IPS DF 4.7 (cell line): Measurements from ENCODE around the gene TAF13.

Experiments
- DNase-seq: peaks from one replicate; pipeline ENCODE4 v3.0.0-alpha.2; 2013; ENCODE audit warnings: low spot score; ENCODE audit errors: extremely low read depth

Gene TAF13, protein sequence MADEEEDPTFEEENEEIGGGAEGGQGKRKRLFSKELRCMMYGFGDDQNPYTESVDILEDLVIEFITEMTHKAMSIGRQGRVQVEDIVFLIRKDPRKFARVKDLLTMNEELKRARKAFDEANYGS

DNA sequence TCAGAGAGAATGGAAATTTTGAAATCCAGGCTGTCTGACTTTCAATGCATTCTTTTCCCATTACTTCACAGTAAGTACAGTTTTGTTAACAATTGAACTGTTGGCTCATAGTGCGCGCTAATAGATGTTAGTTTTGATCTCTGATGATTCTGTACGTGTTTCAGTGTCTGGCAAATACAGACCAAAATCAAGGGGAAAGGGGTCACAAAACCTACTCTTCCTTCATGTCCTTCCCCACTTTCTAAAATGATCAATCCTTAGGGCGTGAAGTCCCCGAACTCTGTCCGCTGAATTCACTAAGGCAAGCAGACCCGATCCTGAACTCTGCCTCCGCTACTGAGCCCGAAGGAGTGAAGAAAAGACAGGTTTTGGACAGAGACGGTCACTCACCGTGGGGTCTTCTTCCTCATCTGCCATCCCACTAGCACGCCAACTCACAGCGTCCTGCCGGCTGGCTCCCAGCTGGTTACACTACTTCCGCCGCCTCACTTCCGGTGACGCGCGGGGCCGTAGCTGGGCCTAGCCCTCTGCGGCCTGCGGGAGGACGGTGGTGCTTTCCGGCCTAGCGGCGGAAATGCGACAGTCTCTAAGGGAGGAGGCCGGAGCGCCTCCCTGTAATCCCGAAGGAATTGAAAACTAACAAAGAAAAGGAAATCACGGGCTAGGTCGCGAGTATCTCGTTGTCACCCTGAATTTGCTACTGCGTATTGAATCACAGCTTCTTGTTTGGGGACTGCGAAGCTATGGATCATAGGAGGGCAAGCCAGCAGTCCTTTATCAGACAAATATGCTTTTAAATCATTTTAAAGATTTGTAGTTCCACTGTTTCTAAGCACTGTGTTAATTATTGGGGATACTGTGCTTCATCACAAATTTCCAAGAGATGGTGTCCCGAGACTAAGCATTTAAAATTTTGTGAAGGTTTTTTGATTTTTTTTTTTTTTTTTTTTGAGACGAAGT, at the start of gene TAF13:
TAF13 (minus strand) TSS at position 473 of the 960 bp plus-strand sequence; CDS start at position 417, 56 bp downstream.
- DNase-seq = peak; percentile 90

DNA sequence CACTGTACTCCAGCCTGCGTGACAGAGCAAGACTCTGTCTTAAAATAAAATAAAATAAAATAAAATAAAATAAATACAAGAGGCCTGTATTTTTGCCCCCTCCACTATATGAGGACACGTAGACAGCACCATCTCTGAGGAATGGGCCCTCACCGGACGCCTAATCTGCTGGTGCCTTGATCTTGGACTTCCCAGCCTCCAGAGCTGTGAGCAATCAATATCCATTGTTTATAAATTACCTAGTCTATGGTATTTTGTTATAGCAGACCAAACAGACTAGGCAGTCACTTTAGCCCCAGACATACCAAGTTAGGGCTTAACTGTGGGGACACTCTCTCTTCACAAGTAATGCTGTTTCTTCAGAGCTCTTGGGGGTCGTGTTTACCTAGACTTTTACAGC, 44.6 kb upstream of the TAF13 start:
- no peak for DNase-seq

DNA sequence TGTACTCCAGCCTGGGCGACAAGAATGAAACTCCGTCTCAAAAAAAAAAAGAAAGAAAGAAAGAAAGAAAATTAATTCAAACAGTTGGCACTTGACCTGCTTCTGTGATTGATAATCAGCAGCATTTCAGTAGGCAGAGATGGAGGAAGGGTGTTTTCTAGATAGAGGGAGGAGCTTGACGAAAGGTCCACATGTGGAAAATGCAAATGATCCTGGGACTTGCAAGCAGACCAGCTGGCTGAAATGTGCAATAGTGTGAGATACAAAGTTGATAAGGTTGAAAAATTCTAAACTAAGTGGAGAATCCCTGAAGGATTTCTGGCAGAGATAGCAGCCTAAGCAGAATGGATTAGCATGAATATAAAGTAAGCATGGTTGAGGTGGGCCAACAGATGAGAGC, 42.3 kb upstream of the TAF13 start:
- DNase-seq = no peak

DNA sequence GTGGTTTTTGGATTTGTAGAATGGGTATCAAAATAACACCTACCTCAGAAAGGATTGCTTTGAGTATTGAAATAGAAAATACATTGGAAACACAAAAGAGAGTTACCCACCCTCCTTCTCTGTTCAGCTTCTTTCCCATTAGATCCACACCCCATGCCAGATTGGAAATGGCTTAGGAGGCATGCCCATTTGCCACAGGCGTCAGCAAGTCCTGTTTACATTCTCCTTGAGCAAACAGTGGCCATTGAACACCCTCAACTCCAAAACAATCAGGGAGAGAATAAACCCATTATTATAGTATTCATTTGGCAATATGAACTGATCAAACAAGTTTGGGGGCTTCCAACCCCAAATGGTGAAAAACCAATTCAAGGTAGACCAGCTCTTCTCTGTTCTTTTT, 40.5 kb upstream of the TAF13 start:
- no peak for DNase-seq

DNA sequence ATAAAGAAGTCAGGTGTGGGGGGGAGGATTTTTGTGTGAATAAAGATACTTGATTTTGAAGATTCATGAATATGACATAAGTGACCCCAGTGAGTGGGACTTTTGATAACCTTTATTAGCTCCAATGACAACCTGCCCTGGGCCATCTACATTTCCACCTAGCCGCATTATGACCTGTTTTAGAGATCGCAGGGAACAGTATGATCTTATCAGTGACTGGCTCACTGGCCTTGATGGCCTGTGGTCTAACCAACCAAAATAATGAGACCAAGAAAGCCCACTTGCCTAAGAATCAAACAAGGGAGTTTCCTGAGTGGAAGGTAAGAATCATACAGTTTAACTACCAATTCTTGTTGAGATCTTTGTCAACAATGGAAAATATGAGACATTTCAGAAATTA, 39.9 kb upstream of the TAF13 start:
- DNase-seq = no peak

DNA sequence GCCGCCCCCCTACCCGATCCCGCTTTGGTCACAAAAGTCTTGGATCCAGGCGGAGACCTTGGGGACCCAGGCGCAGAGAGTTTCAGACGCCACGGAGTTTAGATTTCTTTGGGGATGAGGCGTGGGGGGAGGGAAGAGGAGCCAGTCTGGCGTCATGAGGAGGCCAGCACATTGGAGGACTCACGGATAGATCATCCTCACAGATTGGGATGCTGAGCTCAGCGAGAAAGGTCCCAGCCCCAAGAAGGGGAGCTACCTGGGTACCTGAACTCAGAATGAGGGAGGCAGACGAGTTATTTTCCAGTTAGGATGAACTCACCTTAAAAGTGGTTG, 38.5 kb upstream of the TAF13 start:
- DNase-seq = no peak

DNA sequence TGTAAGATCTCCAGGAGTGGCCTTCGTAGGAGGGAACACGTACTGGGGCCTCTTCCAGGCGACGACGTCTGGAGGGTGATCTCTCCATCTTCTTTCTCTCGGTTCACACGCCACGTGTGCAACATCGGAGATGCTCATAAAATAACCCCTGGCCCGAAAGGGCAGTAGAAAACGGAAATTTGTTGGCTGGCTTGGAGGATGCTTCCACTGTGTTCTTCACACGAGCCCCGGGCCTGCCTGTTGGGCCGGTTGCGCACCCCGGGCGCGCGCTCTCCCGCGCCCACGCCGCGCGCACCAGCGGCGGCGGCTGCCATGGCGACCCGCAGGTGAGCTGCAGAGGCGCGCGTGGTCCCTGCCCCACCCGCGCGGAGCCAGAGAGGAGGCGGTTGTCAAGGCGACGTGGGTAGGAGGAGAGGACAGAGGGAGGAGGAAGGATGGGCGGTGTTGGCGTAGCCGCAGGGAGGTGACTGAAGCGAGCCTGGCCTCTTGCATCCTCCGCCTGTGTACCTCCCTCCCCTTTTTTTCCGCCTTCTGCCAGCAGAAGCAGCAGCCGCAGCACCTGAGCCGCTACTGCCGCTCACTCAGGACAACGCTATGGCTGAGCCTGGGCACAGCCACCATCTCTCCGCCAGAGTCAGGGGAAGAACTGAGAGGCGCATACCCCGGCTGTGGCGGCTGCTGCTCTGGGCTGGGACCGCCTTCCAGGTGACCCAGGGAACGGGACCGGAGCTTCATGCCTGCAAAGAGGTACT, 38.0 kb upstream of the TAF13 start, which contains the start of gene ELAPOR1:
ELAPOR1 (plus strand) TSS at position 526 of the 752 bp plus-strand sequence; CDS start at position 595, 69 bp downstream.
- no peak for DNase-seq

DNA sequence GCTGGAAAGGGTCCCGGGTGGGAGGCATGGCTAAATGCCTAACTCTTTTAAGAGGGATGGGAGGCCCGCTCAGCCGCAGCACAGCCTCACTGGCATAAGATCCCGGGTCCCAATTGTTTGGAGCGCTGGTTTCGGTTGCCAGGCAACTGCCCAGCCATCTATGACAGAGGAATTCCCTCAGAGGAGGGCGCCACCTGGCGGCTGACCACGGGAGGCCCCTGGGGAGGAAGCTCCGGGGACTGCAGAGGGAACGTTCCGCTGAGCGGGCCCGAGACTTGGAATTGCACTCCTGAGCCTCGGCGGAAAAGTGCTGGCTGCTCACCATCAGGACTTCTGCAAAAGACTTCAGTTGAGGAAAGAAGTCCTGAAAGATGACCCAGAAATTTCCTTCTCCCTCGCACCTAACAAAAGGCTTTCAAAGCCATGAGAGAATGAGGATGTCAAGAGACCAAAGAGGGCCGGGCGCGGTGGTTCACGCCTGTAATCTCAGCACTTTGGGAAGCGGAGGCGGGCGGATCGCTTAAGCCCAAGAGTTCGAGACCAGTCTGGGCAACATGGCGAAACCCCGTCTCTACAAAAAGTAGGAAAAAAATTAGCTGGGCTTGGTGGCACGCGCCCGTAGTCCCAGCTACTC, 37.0 kb upstream of the TAF13 start:
- DNase-seq = peak; percentile 91

DNA sequence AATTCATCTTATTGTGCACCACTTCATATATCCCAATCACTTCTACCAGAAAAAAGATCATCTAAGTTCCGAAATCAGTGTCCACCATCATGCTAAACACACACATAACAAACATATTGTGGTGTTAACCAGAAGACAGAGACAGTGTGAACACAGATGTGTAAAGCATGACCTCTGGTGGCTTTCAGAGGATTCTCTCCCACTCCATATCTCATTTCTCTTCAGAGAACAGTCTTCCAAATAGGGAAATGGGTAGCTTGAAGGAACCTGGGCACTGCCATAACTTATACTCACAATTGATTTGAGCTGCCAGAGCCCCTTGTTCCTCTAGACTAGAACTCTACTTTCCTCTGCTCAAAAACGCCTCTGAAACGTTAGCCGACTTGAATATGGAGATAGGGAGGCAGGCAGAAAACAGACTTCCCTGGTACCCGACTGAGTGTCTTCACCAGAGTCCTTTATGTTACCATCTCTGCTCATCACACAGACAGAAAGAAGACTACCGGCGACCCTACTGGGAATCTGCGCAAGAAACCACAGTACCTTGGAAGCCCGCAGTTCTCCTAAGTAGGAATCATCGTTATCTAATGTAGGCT, 36.4 kb upstream of the TAF13 start:
- no peak for DNase-seq

DNA sequence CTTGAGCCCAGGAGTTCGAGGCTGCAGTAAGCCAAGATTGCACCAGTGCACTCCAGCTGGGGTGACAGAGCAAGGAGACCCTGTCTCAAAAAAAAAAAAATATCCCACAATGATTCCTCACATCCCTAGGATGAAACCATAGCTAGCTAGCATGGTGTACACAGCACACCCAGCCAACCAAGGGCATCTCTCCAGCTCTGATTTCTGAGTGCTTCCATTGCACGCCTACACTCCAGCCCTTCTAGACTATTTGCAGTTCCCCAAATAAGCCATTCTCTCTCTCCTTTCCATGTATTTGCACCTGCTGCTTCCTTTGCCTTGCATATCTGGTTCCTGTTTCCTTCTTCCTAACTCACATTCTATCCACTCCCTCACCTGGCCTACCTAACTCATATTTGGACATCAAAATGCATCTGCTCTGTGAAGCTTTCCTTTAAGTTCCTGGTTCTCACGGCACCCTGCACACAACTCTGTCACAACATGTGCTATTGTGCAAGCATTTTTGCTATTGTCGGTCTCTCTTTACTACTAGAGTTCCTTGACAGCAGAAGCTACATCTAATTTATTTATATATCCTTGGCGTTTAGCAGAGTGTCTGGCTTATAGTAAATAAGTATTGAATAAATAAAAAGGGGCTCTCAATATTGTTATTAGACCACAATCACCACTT, 35.7 kb upstream of the TAF13 start:
- no peak for DNase-seq

DNA sequence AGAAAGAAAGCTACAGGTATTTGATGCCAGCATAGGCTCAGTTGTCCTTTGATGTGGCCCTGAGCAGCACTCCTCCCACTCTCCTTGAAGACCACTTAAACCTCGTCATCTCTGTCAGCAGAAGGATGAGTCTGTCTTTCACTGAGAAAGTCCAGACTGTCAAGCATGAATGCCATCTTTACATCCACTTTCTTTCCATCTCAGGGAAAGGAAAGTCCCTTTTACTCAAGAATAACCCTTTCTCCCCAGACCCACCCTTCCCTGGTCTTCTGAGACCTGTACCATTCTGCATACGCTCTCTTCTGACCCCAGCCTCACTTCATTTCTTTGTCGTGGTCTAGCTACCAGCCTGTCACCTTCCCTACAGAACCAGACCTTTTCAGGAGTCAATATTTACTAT, 34.1 kb upstream of the TAF13 start:
- no peak for DNase-seq

DNA sequence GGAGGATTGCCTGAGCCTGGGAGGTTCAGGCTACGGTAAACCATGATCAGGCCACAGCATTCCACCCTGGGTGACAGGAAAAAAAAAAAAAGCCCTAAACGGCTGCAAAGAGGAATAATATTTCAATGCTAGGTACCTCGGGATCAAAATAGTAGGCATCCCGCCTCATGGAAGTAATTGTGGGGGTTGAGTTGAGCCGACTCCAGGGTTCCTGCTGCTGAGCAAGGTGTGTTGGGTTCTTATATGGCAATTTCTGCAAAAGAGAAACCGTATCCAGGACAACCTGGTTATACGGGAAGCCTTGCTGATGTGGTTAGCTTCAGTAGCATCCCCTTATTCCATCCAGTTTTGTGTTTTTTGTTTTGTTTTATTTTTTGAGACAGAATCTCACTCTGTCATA, 32.0 kb upstream of the TAF13 start:
- no peak for DNase-seq

DNA sequence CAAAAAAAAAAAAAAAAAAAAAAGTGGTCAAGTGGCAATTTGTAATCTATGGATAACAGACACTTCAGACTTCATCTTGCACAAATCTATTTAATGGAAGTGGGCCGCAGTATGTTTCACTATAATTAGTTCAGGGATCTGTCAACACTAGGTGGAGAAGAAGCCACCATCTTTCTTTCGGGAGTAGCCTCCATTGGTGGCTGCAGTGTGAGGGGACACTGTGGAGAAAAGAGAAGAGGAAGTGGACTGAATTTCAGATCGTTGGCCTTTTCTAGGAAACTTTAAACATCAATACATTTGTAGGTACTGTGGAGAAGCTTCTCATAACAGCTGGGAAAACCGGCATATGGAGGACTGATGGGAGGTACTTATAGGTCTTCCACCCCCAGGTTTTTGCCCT, 30.1 kb upstream of the TAF13 start:
- no peak for DNase-seq

DNA sequence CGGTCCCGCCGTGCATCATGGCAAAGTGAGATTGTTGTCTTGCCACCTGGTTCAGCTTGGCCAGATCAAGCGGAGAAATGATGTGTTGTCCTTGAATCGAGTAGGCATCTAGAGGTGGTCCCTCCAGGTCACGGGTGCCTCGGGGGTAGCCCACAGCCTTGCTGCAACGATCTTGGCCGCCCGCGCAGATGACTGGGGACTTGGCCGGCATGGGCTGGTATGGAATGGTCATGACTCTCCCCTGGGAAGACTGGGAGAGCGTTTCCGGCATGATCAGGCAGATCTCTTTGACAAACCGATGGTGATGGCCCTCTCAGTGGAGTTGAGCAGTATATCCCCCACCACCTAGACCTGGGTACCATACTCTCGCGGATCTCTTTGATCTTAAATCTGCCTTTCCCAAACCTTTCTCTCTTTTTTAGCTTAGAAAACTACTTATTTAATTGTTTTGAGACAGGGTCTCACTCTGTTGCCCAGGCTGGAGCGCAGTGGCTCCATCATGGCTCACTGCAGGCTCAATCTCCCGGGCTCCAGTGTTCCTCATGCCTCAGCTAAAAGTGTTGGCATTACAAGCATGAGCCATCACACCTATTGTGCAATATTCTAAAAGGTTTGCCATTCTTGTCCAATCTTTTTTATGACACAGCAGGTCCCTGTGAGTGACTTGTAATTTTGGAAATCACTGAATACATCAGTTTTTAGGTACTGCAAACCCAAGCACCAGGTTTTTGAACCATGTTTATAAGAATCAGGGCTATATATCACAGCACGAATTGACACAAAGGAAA, 28.8 kb upstream of the TAF13 start:
- no peak for DNase-seq

DNA sequence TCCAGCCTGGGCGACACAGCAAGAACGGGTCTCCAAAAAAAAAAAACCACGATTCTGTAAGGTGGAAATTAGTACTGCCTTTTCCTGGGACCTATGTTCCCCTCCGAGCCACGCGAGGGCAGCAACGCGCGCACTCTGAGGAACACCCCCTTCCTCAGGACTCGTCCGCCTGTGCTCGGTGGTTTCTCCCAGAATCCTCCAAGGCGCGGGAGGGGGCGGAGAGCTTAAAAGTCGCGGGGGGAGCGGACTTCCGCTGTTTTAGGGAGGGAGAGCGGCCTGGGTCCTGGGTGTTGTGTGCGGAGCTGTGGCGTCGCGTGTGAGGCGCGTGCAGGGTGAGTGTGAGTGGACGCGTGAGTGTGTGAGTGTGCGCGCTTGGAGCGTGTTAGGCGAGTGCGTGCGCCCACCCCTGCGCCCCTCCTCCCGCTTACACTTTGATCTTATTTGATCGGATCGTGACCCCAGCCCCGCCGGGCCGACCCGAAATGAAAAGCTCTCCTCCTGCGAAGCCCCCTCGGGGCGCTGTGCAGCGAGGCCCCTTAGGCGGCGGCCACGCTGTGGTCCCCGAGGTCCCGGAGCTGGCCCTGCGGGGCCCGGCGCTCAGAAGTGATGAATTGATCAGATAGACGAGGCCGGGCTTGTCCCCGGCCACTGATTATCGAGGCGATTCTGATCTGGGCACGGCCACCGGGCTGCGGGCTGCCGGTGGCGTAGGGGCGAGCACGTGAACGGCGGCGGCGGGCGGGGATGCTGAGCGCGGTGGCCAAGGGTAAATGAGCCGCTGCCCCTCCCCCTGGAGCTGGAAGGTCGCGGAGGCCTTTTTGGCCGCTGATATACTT, 24.4 kb upstream of the TAF13 start:
- DNase-seq = no peak

DNA sequence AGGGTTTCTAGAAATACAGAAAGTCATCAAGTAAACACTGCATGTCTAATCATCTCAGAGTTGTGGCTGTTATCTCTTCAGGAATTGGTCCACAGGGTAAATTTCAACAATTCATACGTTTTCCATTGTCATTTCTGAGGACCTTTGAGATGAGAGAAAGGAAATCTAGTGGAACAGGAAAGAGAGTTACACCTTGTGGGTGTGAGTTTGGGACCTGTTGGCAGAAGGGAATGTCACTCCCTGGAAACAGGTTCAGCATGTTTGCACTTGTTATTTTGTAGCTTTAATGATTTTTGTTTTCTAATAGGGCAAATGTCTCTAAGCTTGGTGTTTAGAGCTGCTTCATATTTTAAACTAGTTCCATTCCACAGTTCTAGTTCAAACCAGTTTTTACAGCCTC, 20.3 kb upstream of the TAF13 start:
- DNase-seq = no peak

DNA sequence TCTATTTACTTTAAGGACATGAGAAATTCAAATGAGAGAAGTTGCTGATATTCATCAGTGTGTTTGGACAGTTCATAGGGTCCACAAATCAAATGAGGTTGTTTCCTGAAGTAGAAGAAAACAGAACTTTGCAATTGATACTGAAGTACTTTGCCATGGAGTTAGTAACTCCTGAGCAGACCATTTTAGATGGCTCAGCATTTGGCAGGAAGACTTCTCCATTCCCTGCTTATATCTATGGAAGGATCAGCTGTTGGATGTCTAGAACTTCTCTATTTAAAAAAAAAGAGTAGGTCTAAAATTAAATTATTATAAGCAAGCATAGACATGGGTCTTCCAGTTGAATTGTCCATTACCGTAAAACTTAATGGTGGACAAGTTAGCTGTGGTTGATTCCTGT, 19.8 kb upstream of the TAF13 start:
- no peak for DNase-seq

DNA sequence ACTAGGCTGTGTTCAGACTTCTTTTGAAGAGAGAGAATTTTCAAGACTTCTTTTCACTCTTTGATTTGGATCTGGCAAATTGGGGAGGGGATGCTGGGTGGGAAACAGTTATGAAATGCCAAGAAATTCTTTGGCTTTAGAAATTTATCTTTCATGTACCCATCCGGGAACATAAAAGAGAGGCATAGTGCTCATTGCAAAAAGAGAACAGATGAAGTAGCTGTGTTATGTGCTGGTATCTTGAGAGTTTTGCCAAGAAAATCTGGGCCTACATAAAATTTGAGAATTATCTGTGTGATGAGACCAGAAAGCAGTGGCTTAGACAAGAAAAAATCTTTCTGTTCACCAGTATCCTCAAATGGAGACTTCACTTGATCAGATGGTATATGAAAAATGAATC, 19.1 kb upstream of the TAF13 start:
- no peak for DNase-seq

DNA sequence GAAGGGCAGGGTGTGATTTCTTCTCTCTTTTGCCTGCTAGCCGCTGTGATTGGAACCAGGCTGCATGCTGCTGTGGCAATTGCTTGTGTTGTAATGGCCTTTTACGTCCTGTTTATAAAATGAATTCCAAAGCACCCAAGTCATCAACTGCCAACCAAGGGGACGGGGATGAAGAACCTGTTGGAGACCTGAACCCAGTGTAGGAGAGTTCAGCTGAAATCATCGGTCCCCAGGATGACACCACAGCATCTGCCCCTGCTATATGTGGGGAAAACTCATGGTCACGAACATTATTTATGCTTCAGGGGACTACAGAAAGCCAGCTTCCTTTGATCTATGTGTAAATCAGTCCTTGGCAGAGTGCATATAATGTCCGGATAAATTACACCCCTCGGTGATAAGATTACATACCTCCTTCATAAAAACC, 18.6 kb upstream of the TAF13 start:
- no peak for DNase-seq
